CD4-positive, alpha-beta T cell treated with Interleukin-17A for 4 hours (primary cell): ENCODE data around the gene DUS1L.

Experiments
- DNase-seq: peaks from one replicate; pipeline ENCODE4 v3.0.0-alpha.2; 2020; ENCODE audit warnings: mixed read lengths

The DUS1L gene

GRCh38 chr17:82100502-82101298, 35.1 kb upstream of the DUS1L start:
- DNase-seq = no peak

- no peak for DNase-seq
These were observed 33.5 kb upstream of the DUS1L start for GRCh38 chr17:82098939-82099763.

- DNase-seq = peak; percentile 96
These were observed 32.8 kb upstream of the DUS1L start, which contains the start of gene FASN for GRCh38 chr17:82098169-82098938. TSS of gene FASN (minus strand) at chr17:82098236. CDS start at chr17:82096445, 1,791 bp downstream.

- DNase-seq = no peak
These were observed 32.2 kb upstream of the DUS1L start for GRCh38 chr17:82097919-82098168.

- DNase-seq = peak; percentile 25
These were observed 31.7 kb upstream of the DUS1L start for GRCh38 chr17:82097184-82097918.

- DNase-seq = no peak
These were observed 31.1 kb upstream of the DUS1L start for GRCh38 chr17:82096709-82097183.

GRCh38 chr17:82095777-82096708, 30.4 kb upstream of the DUS1L start:
- no peak for DNase-seq

- no peak for DNase-seq
These were observed 29.6 kb upstream of the DUS1L start for GRCh38 chr17:82094931-82095776.

GRCh38 chr17:82092995-82093751, 27.6 kb upstream of the DUS1L start:
- DNase-seq = peak; percentile 0

- no peak for DNase-seq
These were observed 27.0 kb upstream of the DUS1L start for GRCh38 chr17:82092628-82092994.

GRCh38 chr17:82092094-82092586, 26.5 kb upstream of the DUS1L start:
- no peak for DNase-seq

- no peak for DNase-seq
These were observed 25.9 kb upstream of the DUS1L start for GRCh38 chr17:82091264-82092066.

GRCh38 chr17:82090549-82091263, 25.1 kb upstream of the DUS1L start:
- peak; percentile 1 for DNase-seq

- DNase-seq = peak; percentile 1
These were observed 24.3 kb upstream of the DUS1L start for GRCh38 chr17:82089723-82090548.

- DNase-seq = peak; percentile 1
These were observed 23.5 kb upstream of the DUS1L start for GRCh38 chr17:82088838-82089722.
